Mucosa of descending colon (tissue), 3 donors: ENCODE data around the gene C14orf119. TPM values are rescaled to one million over a fixed set of nuclear protein-coding genes. Genes with fewer than 3 reads are reported as not detected.

Source experiments
- ATAC-seq: fragments of 200-7000 bp; cut with Tn5 transposase; one replicate; pipeline ENCODE4 v1.9.1; 2020; ENCODE audit warnings: mild to moderate bottlenecking, moderate library complexity
- DNase-seq, 3 donors: peaks; one replicate each; pipeline ENCODE4 v3.0.0-alpha.2; 2020
- H3K36me3 ChIP-seq: fragments of 200-600 bp; one replicate; pipeline ENCODE4 v1.8.0; 2021; ENCODE audit warnings: low read depth, mild to moderate bottlenecking
- H3K4me1 ChIP-seq: fragments of 200-600 bp; one replicate; pipeline ENCODE4 v1.8.0; 2021; ENCODE audit warnings: low read depth, mild to moderate bottlenecking
- H3K4me3 ChIP-seq: fragments of 200-600 bp; one replicate; pipeline ENCODE4 v1.8.0; 2021; ENCODE audit warnings: mild to moderate bottlenecking
- H3K9me3 ChIP-seq: fragments of 200-600 bp; one replicate; pipeline ENCODE4 v1.8.0; 2021; ENCODE audit warnings: mild to moderate bottlenecking
- CTCF ChIP-seq: fragments of 200-600 bp; IDR thresholded peaks from one replicate; pipeline ENCODE4 v1.8.0; 2022; ENCODE audit warnings: antibody characterized with exemption, mild to moderate bottlenecking
- intact Hi-C, 2 donors: fragments of 100-400 bp; cut with DNase I in 1 of 2; cut with micrococcal nuclease in 1 of 2; formaldehyde crosslinking; loops; one replicate each; pipeline versions ENCODE4 v1.11.0 to v1.11.1; 2022; cut with DNase I, micrococcal nuclease
- total RNA-seq, 3 donors: library from RNA; stranded (reverse); fragmentation: NEBNext Ultra II Directional in 2 of 3; extraction: Animal tissue kit (Norgen Biotek cat#: 25700) in 2 of 3; gene quantifications; one replicate each; pipeline versions ENCODE4 v1.2.1 to v1.2.4, GENCODE V29; 2021 to 2023
- donor health status: DM: no; HTN: no; CAD: no; lungs with moderate emphysema.
- donor health status: DM: no; HTN: no; CAD: no.
- donor health status: DM: no; HTN: yes; CAD: no.

Gene C14orf119
- total RNA-seq, 3 donors from 2014 or later, result 46.6 to 48.3 (median 48.0) TPM

DNA sequence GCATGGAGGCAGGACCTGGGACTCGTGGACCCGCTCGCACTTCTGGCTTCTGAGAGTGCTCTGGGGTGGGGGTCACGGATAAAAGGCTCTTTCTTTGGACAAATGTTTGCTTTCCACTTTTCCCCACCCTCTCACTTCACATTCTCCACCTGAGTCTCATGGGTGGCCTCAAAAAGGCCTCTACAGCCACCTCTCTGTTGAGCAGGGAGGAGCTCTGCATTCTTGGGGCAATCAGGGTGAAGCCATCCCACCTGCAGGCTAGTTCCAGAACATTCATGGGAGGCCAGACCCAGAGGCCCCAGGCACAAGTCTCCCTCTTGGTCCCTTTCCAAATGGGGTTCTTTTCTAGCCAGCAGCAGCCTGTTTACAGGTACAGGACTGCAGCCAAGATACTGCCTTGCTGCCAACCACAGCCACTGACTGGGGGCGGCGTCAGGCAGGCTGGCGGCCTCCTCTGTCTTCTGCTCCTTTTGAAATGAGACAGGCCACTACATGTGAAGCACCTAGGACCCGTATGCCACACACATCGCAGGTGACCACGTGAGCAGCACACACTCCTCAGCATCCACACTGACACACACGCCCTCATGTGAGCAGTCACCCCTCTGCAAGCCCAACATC, 42.0 kb downstream of the C14orf119 start:
- no peak for ATAC-seq
- intact Hi-C loops, result no loop called here
- Histone ChIP-seq H3K4me1 (no peaks in the 10 kb centered on the region), H3K4me3 (no peak overlapping the region), H3K36me3 (no peaks in the 10 kb centered on the region), H3K9me3 (no peaks in the 10 kb centered on the region)
- TF ChIP-seq CTCF, result no peak
- no peak for DNase-seq

DNA sequence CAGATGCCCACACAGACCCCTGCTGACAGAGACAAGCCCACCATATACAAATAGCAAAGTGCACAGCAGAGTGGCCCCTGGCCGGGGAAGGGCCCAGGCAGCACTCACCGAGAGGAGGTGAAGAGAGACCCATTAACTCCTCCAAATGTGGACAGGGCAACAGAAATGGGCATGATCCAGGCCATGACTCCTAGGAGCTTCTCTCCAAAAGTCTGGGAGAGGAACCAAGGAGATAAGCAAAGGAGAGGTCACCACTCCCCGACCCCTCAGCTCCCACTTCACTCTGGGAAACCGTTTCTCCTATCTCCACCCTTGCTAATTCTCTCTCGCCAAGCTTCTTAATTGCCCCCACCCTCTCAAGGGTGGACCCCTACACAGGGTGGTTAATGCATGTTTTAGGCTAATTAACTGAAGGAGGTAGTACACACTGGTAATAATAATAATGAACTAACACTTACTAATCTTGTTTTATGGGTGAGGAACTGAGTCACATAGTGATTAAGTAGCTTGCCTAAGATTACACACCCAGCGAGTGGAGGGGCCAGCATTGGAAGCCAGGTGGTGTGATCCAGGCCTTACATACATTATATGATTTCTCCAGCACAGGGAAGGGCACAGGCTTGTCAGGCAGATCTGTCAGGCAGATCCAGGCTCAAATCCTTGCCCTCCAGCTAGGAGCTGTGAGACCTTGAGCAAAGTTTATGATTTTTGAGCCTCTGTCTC, 42.7 kb downstream of the C14orf119 start:
- Histone ChIP-seq H3K36me3 (no peaks in the 10 kb centered on the region), H3K9me3 (no peaks in the 10 kb centered on the region), H3K4me1 (no peaks in the 10 kb centered on the region), H3K4me3 (no peak overlapping the region)
- DNase-seq, result no peak
- intact Hi-C loops, result no loop called here
- no peak for ATAC-seq
- TF ChIP-seq CTCF, result no peak

DNA sequence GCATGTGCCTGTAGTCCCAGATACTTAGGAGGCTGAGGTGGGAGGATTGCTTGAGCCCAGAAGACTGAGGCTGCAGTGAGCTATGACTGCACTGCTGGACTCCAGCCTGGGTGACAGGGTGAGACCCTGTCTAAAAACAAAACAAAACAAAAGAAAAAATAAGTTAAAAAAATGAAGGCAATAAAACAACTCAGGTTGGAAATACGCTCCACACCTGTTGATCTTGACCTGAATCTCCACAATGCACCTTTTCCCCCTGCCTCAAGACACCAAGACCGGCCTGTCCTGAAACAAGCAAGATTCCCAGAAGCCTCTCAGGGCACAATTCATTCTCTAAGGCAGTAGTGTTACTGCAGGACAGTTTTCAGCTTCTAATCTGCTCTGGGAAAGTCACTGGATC, 44.6 kb downstream of the C14orf119 start:
- H3K4me1 ChIP-seq, result no peaks in the 10 kb centered on the region

GRCh38 chr14:23140371-23140770, 45.1 kb downstream of the C14orf119 start:
- no peak for TF ChIP-seq CTCF
- intact Hi-C loops, result no loop called here
- no peaks in the 10 kb centered on the region for H3K9me3 ChIP-seq
- no peaks in the 10 kb centered on the region for H3K36me3 ChIP-seq
- no peak for ATAC-seq
- H3K4me1 ChIP-seq, result no peaks in the 10 kb centered on the region
- no peak for DNase-seq
- H3K4me3 ChIP-seq, result no peak overlapping the region

More for the DNA sequence above, 44.6 kb downstream of the C14orf119 start:
- Histone ChIP-seq H3K36me3 (no peaks in the 10 kb centered on the region), H3K4me3 (no peak overlapping the region), H3K9me3 (no peaks in the 10 kb centered on the region)
- intact Hi-C loops, result no loop called here
- ATAC-seq, result no peak
- no peak for TF ChIP-seq CTCF
- DNase-seq, result no peak

GRCh38 chr14:23141706-23142444, 46.6 kb downstream of the C14orf119 start:
- H3K4me3 ChIP-seq, result no peak overlapping the region
- H3K36me3 ChIP-seq, result no peaks in the 10 kb centered on the region
- ATAC-seq (no peak), DNase-seq (no peak)
- no peak for TF ChIP-seq CTCF
- no peaks in the 10 kb centered on the region for H3K4me1 ChIP-seq
- intact Hi-C loops, result no loop called here
- no peaks in the 10 kb centered on the region for H3K9me3 ChIP-seq
